ENCODE results near the gene LUC7L3.

LUC7L3 gene

DNA sequence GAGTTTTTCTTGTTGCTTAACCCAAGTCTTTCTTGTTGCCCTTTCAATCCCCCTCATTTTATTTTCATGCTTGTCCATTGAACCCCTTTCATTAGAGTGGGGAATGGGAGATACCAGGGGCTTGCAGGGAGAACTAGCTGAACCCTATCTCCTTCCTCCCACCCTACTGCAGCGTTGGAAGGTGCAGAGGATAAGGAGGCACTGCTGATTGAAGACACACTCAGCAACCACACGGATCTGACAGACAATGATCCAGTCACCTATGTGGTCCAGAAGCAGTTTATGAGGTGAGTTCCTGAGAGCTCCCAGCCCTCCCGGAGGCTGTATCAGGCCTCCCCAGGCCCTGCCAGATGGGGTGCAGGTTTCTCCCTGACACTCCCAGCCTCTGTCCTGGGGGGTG is 44.2 kb upstream of the LUC7L3 start:
- H2AFZ ChIP-seq (ENCODE audit: low read depth, low read length, severe bottlenecking), result no peak overlapping the region
- H3K79me2 ChIP-seq (ENCODE audit: insufficient read depth, low read length), result no peaks in the 10 kb centered on the region
- H3K36me3 ChIP-seq (ENCODE audit: low read length), result no peaks in the 10 kb centered on the region
- TF ChIP-seq, protein P1, sequence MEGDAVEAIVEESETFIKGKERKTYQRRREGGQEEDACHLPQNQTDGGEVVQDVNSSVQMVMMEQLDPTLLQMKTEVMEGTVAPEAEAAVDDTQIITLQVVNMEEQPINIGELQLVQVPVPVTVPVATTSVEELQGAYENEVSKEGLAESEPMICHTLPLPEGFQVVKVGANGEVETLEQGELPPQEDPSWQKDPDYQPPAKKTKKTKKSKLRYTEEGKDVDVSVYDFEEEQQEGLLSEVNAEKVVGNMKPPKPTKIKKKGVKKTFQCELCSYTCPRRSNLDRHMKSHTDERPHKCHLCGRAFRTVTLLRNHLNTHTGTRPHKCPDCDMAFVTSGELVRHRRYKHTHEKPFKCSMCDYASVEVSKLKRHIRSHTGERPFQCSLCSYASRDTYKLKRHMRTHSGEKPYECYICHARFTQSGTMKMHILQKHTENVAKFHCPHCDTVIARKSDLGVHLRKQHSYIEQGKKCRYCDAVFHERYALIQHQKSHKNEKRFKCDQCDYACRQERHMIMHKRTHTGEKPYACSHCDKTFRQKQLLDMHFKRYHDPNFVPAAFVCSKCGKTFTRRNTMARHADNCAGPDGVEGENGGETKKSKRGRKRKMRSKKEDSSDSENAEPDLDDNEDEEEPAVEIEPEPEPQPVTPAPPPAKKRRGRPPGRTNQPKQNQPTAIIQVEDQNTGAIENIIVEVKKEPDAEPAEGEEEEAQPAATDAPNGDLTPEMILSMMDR (IDR thresholded peaks at IDR 0.05; ENCODE audit: insufficient read depth, low read length, poor library complexity, severe bottlenecking), result no peak
- TF ChIP-seq EZH2phosphoT487 (conservative IDR thresholded peaks at IDR 0.05; ENCODE audit: low read length), result no peak
- no peaks in the 10 kb centered on the region for H3K27me3 ChIP-seq (ENCODE audit: low read length)
- H3K9ac ChIP-seq (ENCODE audit: low read length), result no peak overlapping the region
- H3K9me2 ChIP-seq (replicated peaks; ENCODE audit: insufficient read depth, low read length), result no peaks in the 10 kb centered on the region
- H3K4me2 ChIP-seq (ENCODE audit: low read depth, low read length, poor library complexity, severe bottlenecking), result no peak overlapping the region
- H3K9me3 ChIP-seq (ENCODE audit: insufficient read depth, low read length), result no peaks in the 10 kb centered on the region
- no peaks in the 10 kb centered on the region for H3F3A ChIP-seq (ENCODE audit: insufficient read depth)
- H3K27ac ChIP-seq (ENCODE audit: low read depth, low read length), result no peak overlapping the region
- H4K20me1 ChIP-seq (ENCODE audit: low read depth, low read length), result no peaks in the 10 kb centered on the region
- no peak overlapping the region for H3K4me3 ChIP-seq (ENCODE audit: insufficient read depth, low read length, poor library complexity, severe bottlenecking)

DNA sequence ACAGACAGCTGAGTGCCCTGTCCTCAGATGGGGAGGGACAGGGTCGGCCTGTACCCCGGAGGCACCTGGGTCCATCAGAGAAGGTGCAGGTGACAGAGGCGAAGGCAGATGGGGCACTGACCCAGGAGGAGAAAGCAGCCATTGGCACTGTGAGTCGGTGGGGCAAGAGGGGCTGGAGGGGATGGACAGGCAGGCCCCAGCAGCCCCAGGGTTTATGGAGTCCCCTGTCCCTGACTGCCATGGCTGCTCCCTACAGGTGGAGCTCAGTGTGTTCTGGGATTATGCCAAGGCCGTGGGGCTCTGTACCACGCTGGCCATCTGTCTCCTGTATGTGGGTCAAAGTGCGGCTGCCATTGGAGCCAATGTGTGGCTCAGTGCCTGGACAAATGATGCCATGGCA is 43.8 kb upstream of the LUC7L3 start:
- Histone ChIP-seq H3K79me2 (ENCODE audit: insufficient read depth, low read length) (no peaks in the 10 kb centered on the region), H3K27ac (ENCODE audit: low read depth, low read length) (no peak overlapping the region), H3K36me3 (ENCODE audit: low read length) (no peaks in the 10 kb centered on the region), H3K4me3 (ENCODE audit: insufficient read depth, low read length, poor library complexity, severe bottlenecking) (no peak overlapping the region), H2AFZ (ENCODE audit: low read depth, low read length, severe bottlenecking) (no peak overlapping the region), H3K4me2 (ENCODE audit: low read depth, low read length, poor library complexity, severe bottlenecking) (no peak overlapping the region), H3K9ac (ENCODE audit: low read length) (no peak overlapping the region), H3K9me3 (ENCODE audit: insufficient read depth, low read length) (no peaks in the 10 kb centered on the region), H3K9me2 (replicated peaks; ENCODE audit: insufficient read depth, low read length) (no peaks in the 10 kb centered on the region), H4K20me1 (ENCODE audit: low read depth, low read length) (no peaks in the 10 kb centered on the region), H3F3A (ENCODE audit: insufficient read depth) (no peaks in the 10 kb centered on the region), H3K27me3 (ENCODE audit: low read length) (no peaks in the 10 kb centered on the region)
- TF ChIP-seq EZH2phosphoT487 (conservative IDR thresholded peaks at IDR 0.05; ENCODE audit: low read length), result no peak
- TF ChIP-seq, protein P1 (IDR thresholded peaks at IDR 0.05; ENCODE audit: insufficient read depth, low read length, poor library complexity, severe bottlenecking), result no peak

DNA sequence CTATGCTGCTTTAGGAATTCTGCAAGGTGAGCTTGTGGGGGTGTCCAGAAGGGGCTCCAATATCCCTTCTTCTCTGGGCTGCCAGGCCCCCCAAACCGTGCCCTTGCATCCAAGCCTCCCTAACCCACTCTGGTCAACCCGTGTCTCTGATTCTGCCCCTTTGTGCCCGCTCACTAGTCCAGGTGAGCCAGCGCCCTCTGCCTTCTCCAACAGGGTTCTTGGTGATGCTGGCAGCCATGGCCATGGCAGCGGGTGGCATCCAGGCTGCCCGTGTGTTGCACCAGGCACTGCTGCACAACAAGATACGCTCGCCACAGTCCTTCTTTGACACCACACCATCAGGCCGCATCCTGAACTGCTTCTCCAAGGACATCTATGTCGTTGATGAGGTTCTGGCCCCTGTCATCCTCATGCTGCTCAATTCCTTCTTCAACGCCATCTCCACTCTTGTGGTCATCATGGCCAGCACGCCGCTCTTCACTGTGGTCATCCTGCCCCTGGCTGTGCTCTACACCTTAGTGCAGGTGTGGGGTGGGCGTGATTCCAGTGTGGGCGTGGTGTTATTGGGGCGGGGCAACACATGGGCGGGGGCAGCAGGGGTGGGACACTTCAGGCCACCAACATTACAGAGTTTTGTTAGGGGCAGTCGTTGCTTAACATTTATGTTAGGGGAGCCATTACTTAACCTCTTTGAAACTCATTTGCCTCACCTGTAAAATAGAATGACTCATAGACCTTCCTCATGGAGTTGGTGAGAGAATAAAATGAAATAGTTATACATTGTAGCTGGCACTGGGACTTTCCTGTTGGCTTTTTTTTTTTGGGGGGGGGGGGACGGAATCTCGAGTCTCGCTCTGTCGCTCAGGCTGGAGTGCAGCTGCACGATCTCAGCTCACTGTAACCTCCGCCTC is 43.1 kb upstream of the LUC7L3 start:
- H3K36me3 ChIP-seq (ENCODE audit: low read length), result no peaks in the 10 kb centered on the region
- TF ChIP-seq, protein P1 (IDR thresholded peaks at IDR 0.05; ENCODE audit: insufficient read depth, low read length, poor library complexity, severe bottlenecking), result no peak
- no peak for TF ChIP-seq EZH2phosphoT487 (conservative IDR thresholded peaks at IDR 0.05; ENCODE audit: low read length)
- no peaks in the 10 kb centered on the region for H3K9me2 ChIP-seq (replicated peaks; ENCODE audit: insufficient read depth, low read length)
- H3K4me2 ChIP-seq (ENCODE audit: low read depth, low read length, poor library complexity, severe bottlenecking), result no peak overlapping the region
- H3K9me3 ChIP-seq (ENCODE audit: insufficient read depth, low read length), result no peaks in the 10 kb centered on the region
- H4K20me1 ChIP-seq (ENCODE audit: low read depth, low read length), result no peaks in the 10 kb centered on the region
- H3K27me3 ChIP-seq (ENCODE audit: low read length), result no peaks in the 10 kb centered on the region
- no peak overlapping the region for H2AFZ ChIP-seq (ENCODE audit: low read depth, low read length, severe bottlenecking)
- H3K9ac ChIP-seq (ENCODE audit: low read length), result no peak overlapping the region
- H3K4me3 ChIP-seq (ENCODE audit: insufficient read depth, low read length, poor library complexity, severe bottlenecking), result no peak overlapping the region
- no peaks in the 10 kb centered on the region for H3K79me2 ChIP-seq (ENCODE audit: insufficient read depth, low read length)
- no peaks in the 10 kb centered on the region for H3F3A ChIP-seq (ENCODE audit: insufficient read depth)
- no peak overlapping the region for H3K27ac ChIP-seq (ENCODE audit: low read depth, low read length)

Measured in SU-DHL-6 (cell line).